ENCODE results near the gene CNTRL. TPM values are rescaled to one million over a fixed set of nuclear protein-coding genes. Genes with fewer than 3 reads are reported as not detected.

The CNTRL gene
- total RNA-seq, 1 experiment from 2014 or later, result 94.6 TPM

DNA sequence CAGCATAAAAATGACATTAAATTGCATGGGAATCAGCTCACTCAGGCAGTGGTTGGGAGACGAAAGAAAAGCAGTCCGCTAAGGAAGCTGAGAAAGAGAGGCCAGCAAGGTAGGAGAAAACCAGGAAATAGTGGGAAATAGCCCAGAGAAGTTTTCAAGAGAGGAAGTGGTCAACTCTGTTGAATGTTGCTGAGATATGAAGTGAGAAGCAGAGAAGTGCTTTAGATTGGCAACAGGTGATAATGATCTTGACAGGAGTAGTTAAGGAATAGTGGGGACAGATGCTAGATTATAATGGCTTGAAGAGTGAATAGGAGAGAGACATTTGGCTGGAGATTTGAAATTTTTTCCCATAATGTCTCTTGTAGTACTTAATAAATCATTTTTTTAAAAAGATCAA, 30.8 kb downstream of the CNTRL start:
- Histone ChIP-seq H3K27ac (ENCODE audit: low read length) (no peak overlapping the region), H2AFZ (ENCODE audit: low read length) (no peak overlapping the region), H3K36me3 (ENCODE audit: insufficient read depth, low read length) (peaks cover 43% of the 10 kb centered on the region), H3K9ac (ENCODE audit: low read length) (no peak overlapping the region), H3K4me2 (ENCODE audit: low read depth, low read length, poor library complexity, severe bottlenecking) (no peak overlapping the region), H3K79me2 (ENCODE audit: low read length) (peaks cover 47% of the 10 kb centered on the region), H3K27me3 (ENCODE audit: low read length) (no peaks in the 10 kb centered on the region), H4K20me1 (ENCODE audit: insufficient read depth, low read depth, low read length) (no peaks in the 10 kb centered on the region), H3K9me3 (ENCODE audit: low read length) (no peaks in the 10 kb centered on the region), H3K9me2 (replicated peaks; ENCODE audit: insufficient read depth, low read length) (no peaks in the 10 kb centered on the region), H3K4me3 (ENCODE audit: low read length) (no peak overlapping the region), H3K4me1 (ENCODE audit: low read length) (peaks cover 23% of the 10 kb centered on the region)
- no peak for DNase-seq

DNA sequence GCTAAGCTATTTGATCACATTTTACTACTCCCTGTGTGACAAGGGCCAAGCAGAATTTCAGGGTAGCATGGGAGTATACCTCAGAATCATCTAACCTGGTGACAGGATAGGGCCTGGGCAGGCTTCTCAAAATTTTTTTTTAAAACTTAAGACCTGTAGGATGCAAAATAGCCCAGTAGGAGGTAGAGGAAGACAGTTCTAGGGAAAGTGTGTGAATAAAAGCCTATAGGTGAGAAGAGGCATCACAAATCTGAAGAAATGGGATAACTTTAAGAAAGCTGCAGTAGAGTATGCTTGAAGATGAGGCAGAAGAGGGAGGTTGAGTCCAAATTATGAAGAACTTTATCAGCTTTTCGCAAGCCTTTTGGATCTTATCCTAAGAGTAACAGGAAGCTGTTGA, 32.3 kb downstream of the CNTRL start:
- Histone ChIP-seq H3K4me1 (ENCODE audit: low read length) (peaks cover 23% of the 10 kb centered on the region), H3K4me2 (ENCODE audit: low read depth, low read length, poor library complexity, severe bottlenecking) (no peak overlapping the region), H3K9me3 (ENCODE audit: low read length) (no peaks in the 10 kb centered on the region), H2AFZ (ENCODE audit: low read length) (no peak overlapping the region), H3K27ac (ENCODE audit: low read length) (peak overlapping the region; percentile 11; the same call in 1 of the 2 replicates), H3K79me2 (ENCODE audit: low read length) (peaks cover 60% of the 10 kb centered on the region), H3K9me2 (replicated peaks; ENCODE audit: insufficient read depth, low read length) (no peaks in the 10 kb centered on the region), H3K4me3 (ENCODE audit: low read length) (no peak overlapping the region), H4K20me1 (ENCODE audit: insufficient read depth, low read depth, low read length) (no peaks in the 10 kb centered on the region), H3K27me3 (ENCODE audit: low read length) (no peaks in the 10 kb centered on the region), H3K36me3 (ENCODE audit: insufficient read depth, low read length) (peaks cover 54% of the 10 kb centered on the region), H3K9ac (ENCODE audit: low read length) (no peak overlapping the region)
- peak; percentile 74 for DNase-seq

DNA sequence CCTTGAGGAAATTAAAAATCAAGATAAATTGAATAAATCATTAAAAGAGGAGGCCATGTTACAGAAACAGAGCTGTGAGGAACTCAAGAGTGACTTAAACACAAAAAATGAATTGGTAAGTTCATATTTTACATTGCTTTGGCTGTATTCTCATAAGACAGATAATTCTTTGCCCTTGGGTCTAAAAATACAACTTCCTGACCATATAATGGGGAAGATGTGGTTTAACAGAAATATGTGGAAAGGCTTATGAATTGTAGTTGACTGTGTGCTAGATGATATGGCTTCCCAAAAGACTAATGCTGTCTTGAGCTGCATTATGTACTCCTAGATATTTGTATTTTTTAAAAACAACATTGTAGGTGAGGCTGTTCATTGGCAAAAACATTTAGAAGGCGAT, 33.1 kb downstream of the CNTRL start:
- Histone ChIP-seq H3K36me3 (ENCODE audit: insufficient read depth, low read length) (peaks cover 62% of the 10 kb centered on the region), H3K9me3 (ENCODE audit: low read length) (no peaks in the 10 kb centered on the region), H2AFZ (ENCODE audit: low read length) (no peak overlapping the region), H4K20me1 (ENCODE audit: insufficient read depth, low read depth, low read length) (no peaks in the 10 kb centered on the region), H3K27ac (ENCODE audit: low read length) (peak overlapping the region; percentile 11), H3K79me2 (ENCODE audit: low read length) (peaks cover 66% of the 10 kb centered on the region), H3K4me1 (ENCODE audit: low read length) (peaks cover 23% of the 10 kb centered on the region), H3K4me2 (ENCODE audit: low read depth, low read length, poor library complexity, severe bottlenecking) (no peak overlapping the region), H3K9ac (ENCODE audit: low read length) (no peak overlapping the region), H3K4me3 (ENCODE audit: low read length) (no peak overlapping the region), H3K27me3 (ENCODE audit: low read length) (no peaks in the 10 kb centered on the region), H3K9me2 (replicated peaks; ENCODE audit: insufficient read depth, low read length) (no peaks in the 10 kb centered on the region)
- no peak for DNase-seq

DNA sequence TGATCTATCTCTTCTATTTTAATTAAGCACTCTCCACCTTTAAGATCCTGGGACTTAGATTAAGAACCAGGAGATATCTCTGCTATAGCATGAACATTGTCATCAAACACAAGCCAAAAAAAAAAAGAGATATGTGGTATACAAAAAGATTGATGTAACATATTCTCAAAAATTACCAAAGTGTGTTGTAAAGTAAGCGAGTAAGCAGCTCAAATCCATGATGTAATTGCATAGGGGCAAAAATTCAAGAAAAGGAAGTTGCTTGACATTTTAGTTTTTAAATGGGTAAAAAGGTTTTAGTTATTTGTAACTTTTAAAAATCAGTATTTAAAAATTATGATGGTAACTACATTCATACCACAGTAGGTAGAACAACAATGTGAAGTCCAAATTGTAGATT, 40.7 kb downstream of the CNTRL start:
- no peak overlapping the region for H3K9ac ChIP-seq (ENCODE audit: low read length)
- DNase-seq, result no peak
- no peak overlapping the region for H3K4me3 ChIP-seq (ENCODE audit: low read length)
- H3K36me3 ChIP-seq (ENCODE audit: insufficient read depth, low read length), result peaks cover 53% of the 10 kb centered on the region
- H3K27me3 ChIP-seq (ENCODE audit: low read length), result no peaks in the 10 kb centered on the region
- H3K9me3 ChIP-seq (ENCODE audit: low read length), result no peaks in the 10 kb centered on the region
- H3K4me1 ChIP-seq (ENCODE audit: low read length), result peaks cover 12% of the 10 kb centered on the region
- H3K9me2 ChIP-seq (replicated peaks; ENCODE audit: insufficient read depth, low read length), result no peaks in the 10 kb centered on the region
- peaks cover 27% of the 10 kb centered on the region for H3K79me2 ChIP-seq (ENCODE audit: low read length)
- H3K4me2 ChIP-seq (ENCODE audit: low read depth, low read length, poor library complexity, severe bottlenecking), result no peak overlapping the region
- no peaks in the 10 kb centered on the region for H4K20me1 ChIP-seq (ENCODE audit: insufficient read depth, low read depth, low read length)
- H3K27ac ChIP-seq (ENCODE audit: low read length), result peak overlapping the region; percentile 44; the same call in 1 of the 2 replicates
- H2AFZ ChIP-seq (ENCODE audit: low read length), result no peak overlapping the region

DNA sequence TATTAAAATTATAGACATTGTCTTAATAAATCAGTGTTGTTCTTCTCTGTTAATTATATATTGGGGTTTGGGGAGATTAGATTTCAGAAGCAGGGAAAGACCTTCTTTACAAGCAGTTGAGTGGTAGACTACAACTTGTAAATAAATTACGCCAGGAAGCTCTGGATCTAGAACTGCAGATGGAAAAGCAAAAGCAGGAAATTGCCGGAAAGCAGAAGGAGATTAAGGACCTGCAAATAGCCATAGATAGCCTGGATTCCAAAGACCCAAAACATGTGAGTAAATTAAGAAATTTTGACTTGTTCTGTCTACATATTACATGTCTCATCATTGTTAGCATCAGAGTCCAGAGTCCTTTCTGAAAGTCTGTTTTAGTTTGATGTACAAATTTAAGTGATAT, 43.5 kb downstream of the CNTRL start:
- Histone ChIP-seq H3K9me3 (ENCODE audit: low read length) (no peaks in the 10 kb centered on the region), H2AFZ (ENCODE audit: low read length) (no peak overlapping the region), H3K4me1 (ENCODE audit: low read length) (peaks cover 34% of the 10 kb centered on the region), H3K4me2 (ENCODE audit: low read depth, low read length, poor library complexity, severe bottlenecking) (no peak overlapping the region), H3K27me3 (ENCODE audit: low read length) (no peaks in the 10 kb centered on the region), H3K9me2 (replicated peaks; ENCODE audit: insufficient read depth, low read length) (no peaks in the 10 kb centered on the region), H4K20me1 (ENCODE audit: insufficient read depth, low read depth, low read length) (no peaks in the 10 kb centered on the region), H3K9ac (ENCODE audit: low read length) (no peak overlapping the region), H3K79me2 (ENCODE audit: low read length) (peaks cover 22% of the 10 kb centered on the region), H3K4me3 (ENCODE audit: low read length) (no peak overlapping the region), H3K27ac (ENCODE audit: low read length) (peak overlapping the region; percentile 21; the same call in 1 of the 2 replicates), H3K36me3 (ENCODE audit: insufficient read depth, low read length) (peaks cover 45% of the 10 kb centered on the region)
- no peak for DNase-seq

DNA sequence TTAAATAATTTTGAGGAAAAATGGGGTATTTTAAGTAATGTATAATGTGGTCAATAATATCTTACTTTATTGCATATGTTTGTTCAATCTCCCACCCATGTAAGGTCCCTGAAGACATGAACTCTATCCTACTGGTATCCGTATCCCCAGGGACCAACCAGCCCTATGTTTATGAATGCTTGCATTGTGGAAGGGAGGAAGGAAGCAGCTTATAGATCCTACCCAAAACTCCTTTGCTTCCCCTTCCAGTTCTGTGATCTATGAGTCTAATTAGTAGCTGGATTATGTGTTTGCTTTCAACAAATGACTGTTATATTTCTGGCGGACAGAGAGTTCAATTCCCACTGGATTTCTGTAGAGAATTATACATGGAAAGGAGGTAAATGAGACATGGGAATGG, 45.6 kb downstream of the CNTRL start:
- Histone ChIP-seq H3K9ac (ENCODE audit: low read length) (peak overlapping the region; percentile 4; the same call in 1 of the 2 replicates), H3K79me2 (ENCODE audit: low read length) (peaks cover 32% of the 10 kb centered on the region), H3K9me3 (ENCODE audit: low read length) (no peaks in the 10 kb centered on the region), H3K4me2 (ENCODE audit: low read depth, low read length, poor library complexity, severe bottlenecking) (peak overlapping the region; percentile 82), H2AFZ (ENCODE audit: low read length) (no peak overlapping the region), H4K20me1 (ENCODE audit: insufficient read depth, low read depth, low read length) (no peaks in the 10 kb centered on the region), H3K4me1 (ENCODE audit: low read length) (peaks cover 34% of the 10 kb centered on the region), H3K9me2 (replicated peaks; ENCODE audit: insufficient read depth, low read length) (no peaks in the 10 kb centered on the region), H3K27ac (ENCODE audit: low read length) (peak overlapping the region; percentile 83), H3K4me3 (ENCODE audit: low read length) (0 out of 2 replicates have a peak overlapping the region, but pooled peaks have one; percentile 3), H3K27me3 (ENCODE audit: low read length) (no peaks in the 10 kb centered on the region), H3K36me3 (ENCODE audit: insufficient read depth, low read length) (peaks cover 39% of the 10 kb centered on the region)
- DNase-seq, result no peak

DNA sequence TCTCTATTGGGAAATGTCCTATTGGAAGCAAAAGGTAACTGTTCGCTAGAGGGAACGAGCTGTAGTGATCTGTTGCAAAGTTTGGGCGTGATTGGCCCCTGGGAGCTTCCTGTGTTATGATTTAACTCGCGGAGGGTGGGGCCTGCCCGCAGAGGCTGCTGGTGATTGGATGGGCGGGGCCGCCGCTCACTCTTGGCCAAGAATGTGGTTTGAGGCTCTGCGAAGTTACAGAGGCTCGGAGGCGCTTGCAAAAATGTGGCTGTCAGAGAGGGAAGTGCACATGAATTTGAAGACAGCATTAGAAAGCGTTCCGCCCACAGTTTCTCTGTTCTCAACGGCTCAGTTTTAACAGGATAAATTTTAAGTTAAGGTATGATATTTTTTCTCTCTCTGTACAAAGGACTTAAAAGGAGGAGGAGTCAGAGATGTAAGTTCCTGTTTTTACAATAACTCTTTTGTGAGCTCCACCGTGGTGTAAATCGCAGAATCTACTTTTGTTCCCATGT, 46.9 kb downstream of the CNTRL start:
- H2AFZ ChIP-seq (ENCODE audit: low read length), result no peak overlapping the region
- peak overlapping the region; percentile 53 for H3K4me3 ChIP-seq (ENCODE audit: low read length)
- no peaks in the 10 kb centered on the region for H3K27me3 ChIP-seq (ENCODE audit: low read length)
- DNase-seq, result peak; percentile 95
- H3K4me1 ChIP-seq (ENCODE audit: low read length), result peaks cover 34% of the 10 kb centered on the region
- peak overlapping the region; percentile 83 for H3K27ac ChIP-seq (ENCODE audit: low read length)
- no peaks in the 10 kb centered on the region for H3K9me2 ChIP-seq (replicated peaks; ENCODE audit: insufficient read depth, low read length)
- H3K36me3 ChIP-seq (ENCODE audit: insufficient read depth, low read length), result peaks cover 46% of the 10 kb centered on the region
- no peaks in the 10 kb centered on the region for H4K20me1 ChIP-seq (ENCODE audit: insufficient read depth, low read depth, low read length)
- peak overlapping the region; percentile 57 for H3K9ac ChIP-seq (ENCODE audit: low read length)
- H3K9me3 ChIP-seq (ENCODE audit: low read length), result no peaks in the 10 kb centered on the region
- H3K4me2 ChIP-seq (ENCODE audit: low read depth, low read length, poor library complexity, severe bottlenecking), result peak overlapping the region; percentile 82
- H3K79me2 ChIP-seq (ENCODE audit: low read length), result peaks cover 44% of the 10 kb centered on the region

DNA sequence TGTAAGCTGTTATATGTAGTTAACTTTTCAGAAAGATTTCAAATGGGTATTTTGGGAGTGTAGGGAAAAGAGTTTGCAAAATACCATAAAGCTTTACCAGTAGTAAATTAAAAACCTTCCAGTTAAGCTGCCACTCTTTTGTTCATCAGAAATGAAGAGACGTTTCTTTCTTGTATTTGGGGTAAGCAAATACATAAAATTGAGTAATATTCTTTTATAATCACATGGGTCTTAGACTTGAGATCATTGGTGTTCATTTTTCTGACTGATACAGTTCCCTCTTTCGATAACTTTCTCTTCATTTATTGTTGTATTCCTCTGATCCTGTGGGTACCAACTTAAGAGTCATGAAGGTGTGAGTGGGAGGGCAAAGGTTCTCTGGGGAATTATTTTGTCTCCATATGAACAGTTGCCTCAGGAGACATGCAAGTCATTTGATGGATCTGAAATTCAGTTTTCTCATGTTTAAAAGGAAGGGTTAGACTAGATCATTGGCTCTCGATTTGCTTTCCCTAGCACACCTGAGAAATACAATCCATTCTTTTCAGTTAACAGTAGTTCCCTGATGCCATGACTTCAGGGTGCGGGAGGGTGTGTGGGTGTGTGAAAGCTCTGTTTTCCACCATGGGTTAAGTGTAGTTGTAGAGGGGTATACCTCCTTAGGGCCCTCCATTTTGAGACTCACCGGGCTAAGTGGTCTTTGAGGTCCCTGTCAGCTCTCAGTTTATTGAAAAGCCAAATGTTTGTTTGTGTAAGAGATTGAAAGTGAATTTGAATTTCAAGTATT, 47.7 kb downstream of the CNTRL start:
- no peak for DNase-seq
- Histone ChIP-seq H3K27me3 (ENCODE audit: low read length) (no peaks in the 10 kb centered on the region), H3K9me2 (replicated peaks; ENCODE audit: insufficient read depth, low read length) (no peaks in the 10 kb centered on the region), H3K9ac (ENCODE audit: low read length) (peak overlapping the region; percentile 57), H3K79me2 (ENCODE audit: low read length) (peaks cover 52% of the 10 kb centered on the region), H3K27ac (ENCODE audit: low read length) (peak overlapping the region; percentile 83), H3K4me1 (ENCODE audit: low read length) (peaks cover 34% of the 10 kb centered on the region), H3K36me3 (ENCODE audit: insufficient read depth, low read length) (peaks cover 54% of the 10 kb centered on the region), H2AFZ (ENCODE audit: low read length) (no peak overlapping the region), H3K4me3 (ENCODE audit: low read length) (peak overlapping the region; percentile 53), H3K9me3 (ENCODE audit: low read length) (peaks cover 4% of the 10 kb centered on the region; the same call in 1 of the 2 replicates), H4K20me1 (ENCODE audit: insufficient read depth, low read depth, low read length) (no peaks in the 10 kb centered on the region), H3K4me2 (ENCODE audit: low read depth, low read length, poor library complexity, severe bottlenecking) (peak overlapping the region; percentile 82)

Measured in Karpas-422 (cell line).